Kidney (tissue), 14 donors: ENCODE measurements around the gene IFNK. TPM values are rescaled to one million over a fixed set of nuclear protein-coding genes. Genes with fewer than 3 reads are reported as not detected.

Source experiments
- DNase-seq, 5 donors: peaks; one replicate each; pipeline ENCODE4 v3.0.0-alpha.2; 2013 to 2020
- FAIRE-seq: peaks from 2 replicates; lab custom pipeline; 2012; peaks lifted over from hg19 to GRCh38; lab: Jason Lieb, UNC
- H3K27ac ChIP-seq, 2 donors: one replicate each; pipeline ENCODE4 v1.7.0; 2013; ENCODE audit warnings: low read depth in 2 of 2, low read length in 2 of 2, inconsistent platforms in 1 of 2
- H3K27me3 ChIP-seq: one replicate; pipeline ENCODE4 v1.7.1; 2013; ENCODE audit warnings: low read length, inconsistent platforms; ENCODE audit not compliant: control insufficient read depth, insufficient read depth
- H3K36me3 ChIP-seq, 3 donors: one replicate each; pipeline versions ENCODE4 v1.7.0 to v1.7.1; 2013; ENCODE audit warnings: low read length in 3 of 3, control low read depth in 1 of 3, inconsistent platforms in 1 of 3; ENCODE audit not compliant: insufficient read depth in 3 of 3, control insufficient read depth in 2 of 3
- H3K4me1 ChIP-seq, 3 donors: one replicate each; pipeline versions ENCODE4 v1.7.0 to v1.7.1; 2013; ENCODE audit warnings: low read length in 3 of 3, inconsistent platforms in 1 of 3, low read depth in 1 of 3; ENCODE audit not compliant: control insufficient read depth in 2 of 3, insufficient read depth in 2 of 3
- H3K4me3 ChIP-seq, 3 donors: one replicate each; pipeline versions ENCODE4 v1.7.0 to v1.8.1; 2013; ENCODE audit warnings: low read length in 3 of 3, control low read depth in 1 of 3, inconsistent platforms in 1 of 3
- H3K9ac ChIP-seq, 3 donors: one replicate each; pipeline versions ENCODE4 v1.7.0 to v1.7.1; 2013; ENCODE audit warnings: low read length in 3 of 3, control low read depth in 1 of 3, inconsistent platforms in 1 of 3
- H3K9me3 ChIP-seq, 3 donors: one replicate each; pipeline versions ENCODE4 v1.7.0 to v1.7.1; 2013; ENCODE audit warnings: low read length in 3 of 3, control low read depth in 1 of 3, inconsistent platforms in 1 of 3; ENCODE audit not compliant: control insufficient read depth in 2 of 3, insufficient read depth in 1 of 3
- CTCF ChIP-seq: IDR thresholded peaks from 3 replicates; pipeline ENCODE4 v1.5.1; 2012; ENCODE audit warnings: mild to moderate bottlenecking, moderate library complexity, borderline replicate concordance; ENCODE audit not compliant: insufficient read depth; ENCODE audit errors: extremely low read depth
- intact Hi-C: fragments of 100-400 bp; cut with DNase I; formaldehyde crosslinking; loops from one replicate; pipeline ENCODE4 v1.11.1; 2022
- polyA plus RNA-seq: library from polyadenylated mRNA; stranded (reverse); fragments of 350-450 nt; fragmentation: Illumina TruSeq; extraction: RNeasy Lipid Tissue Mini Kit (QIAGEN cat#74804); gene quantifications from one replicate; pipeline ENCODE4 v1.2.3, GENCODE V29; 2014; ENCODE audit warnings: low read depth, low replicate concordance; ENCODE audit not compliant: insufficient read depth
- total RNA-seq: library from RNA; stranded (reverse); fragmentation: NEBNext Ultra II Directional; extraction: Animal tissue kit (Norgen Biotek cat#: 25700); gene quantifications from one replicate; pipeline ENCODE4 v1.2.1, GENCODE V29; 2021
- donor health status: control.
- donor health status: control.
- donor health status: control.
- donor health status: control.
- donor health status: control.
- donor health status: DM: yes; HTN: yes; CAD: no.
- donor health status: Normal renal cell carcinoma (clear cell type).

IFNK gene
- total and polyA plus RNA-seq, 2 donors from 2014 or later: not detected

DNA sequence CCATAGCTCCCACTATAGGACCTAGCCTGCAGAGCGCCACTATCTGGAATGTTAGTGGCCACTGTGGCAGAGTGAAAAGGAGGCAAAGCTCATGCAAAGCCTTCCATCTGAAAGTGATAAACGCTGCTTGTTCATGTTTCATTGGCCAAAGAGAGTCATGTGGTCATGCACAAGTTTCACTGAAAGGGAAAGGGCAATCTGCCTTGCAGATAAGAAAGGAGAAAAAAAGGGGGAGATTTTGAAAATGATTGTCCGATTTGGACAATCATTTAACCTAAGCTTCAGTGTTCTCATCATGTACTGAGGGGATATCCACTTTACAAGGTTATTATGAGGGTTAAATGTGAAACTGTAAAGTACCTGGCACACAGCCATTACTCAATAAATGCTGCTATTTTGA lies 14.6 kb downstream of the IFNK start:
- no peaks in the 10 kb centered on the region for H3K27me3 ChIP-seq
- TF ChIP-seq CTCF: no peak
- intact Hi-C loops: no loop called here
- H3K27ac ChIP-seq: peak overlapping the region; percentile 35 to 66
- peaks cover 0 to 2% (median 2%) of the 10 kb centered on the region in 3 donors for H3K36me3 ChIP-seq
- peak overlapping the region in 1 of 3 donors; percentile 7 for H3K9ac ChIP-seq
- H3K9me3 ChIP-seq: no peaks in the 10 kb centered on the region
- FAIRE-seq (no peak), DNase-seq (peak in 3 of 5 donors; percentile 21 to 69 (median 53))
- H3K4me1 ChIP-seq: peaks cover 5 to 25% (median 18%) of the 10 kb centered on the region in 3 donors
- H3K4me3 ChIP-seq: peak overlapping the region in 2 of 3 donors; percentile 32 to 33

DNA sequence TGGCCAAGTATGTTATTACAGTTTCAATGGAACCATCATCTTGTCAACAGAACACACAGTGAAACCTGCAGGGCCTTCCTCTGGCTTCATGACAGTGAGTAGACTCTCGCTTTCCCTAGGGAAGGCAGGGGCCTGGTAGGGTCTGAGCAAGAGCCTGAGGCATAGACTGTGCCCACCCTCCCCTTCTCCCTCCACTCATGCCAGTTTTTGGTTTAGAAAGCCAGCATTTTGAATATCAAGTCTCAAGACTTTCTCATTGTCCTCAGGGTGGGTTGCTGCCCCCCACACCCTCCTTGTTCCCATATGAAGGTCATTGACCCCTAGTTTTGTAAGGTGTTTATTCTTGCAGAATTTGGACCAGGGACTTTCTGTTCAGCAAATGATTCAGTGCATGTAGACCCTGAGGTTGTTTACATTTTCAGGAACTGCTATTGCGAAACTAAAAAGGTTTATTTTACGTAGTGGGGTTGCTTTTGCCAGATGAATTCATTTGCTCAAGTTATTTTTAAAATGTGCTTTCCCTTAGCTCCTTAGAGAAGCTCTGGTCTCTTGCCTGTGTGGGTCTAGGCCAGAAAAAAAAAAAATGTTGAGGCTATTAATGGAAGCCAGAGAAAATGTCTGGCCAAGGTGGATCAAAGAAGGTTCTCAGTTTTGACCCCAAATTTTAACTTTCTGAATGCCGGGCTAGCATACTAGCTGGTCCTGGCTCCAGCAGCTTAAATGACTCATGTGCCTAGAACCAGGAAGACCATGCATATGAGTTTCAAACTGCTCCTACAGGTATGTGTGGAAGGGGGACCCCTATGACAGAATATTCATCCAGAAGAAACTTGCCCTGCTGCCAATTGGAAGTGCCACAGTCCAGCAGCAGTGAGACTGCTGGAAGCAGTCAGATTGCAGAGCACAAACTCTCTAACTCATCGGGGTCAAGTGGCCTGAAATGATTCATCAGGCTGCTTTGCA lies 15.7 kb downstream of the IFNK start:
- no peak overlapping the region for H3K9ac ChIP-seq

DNA sequence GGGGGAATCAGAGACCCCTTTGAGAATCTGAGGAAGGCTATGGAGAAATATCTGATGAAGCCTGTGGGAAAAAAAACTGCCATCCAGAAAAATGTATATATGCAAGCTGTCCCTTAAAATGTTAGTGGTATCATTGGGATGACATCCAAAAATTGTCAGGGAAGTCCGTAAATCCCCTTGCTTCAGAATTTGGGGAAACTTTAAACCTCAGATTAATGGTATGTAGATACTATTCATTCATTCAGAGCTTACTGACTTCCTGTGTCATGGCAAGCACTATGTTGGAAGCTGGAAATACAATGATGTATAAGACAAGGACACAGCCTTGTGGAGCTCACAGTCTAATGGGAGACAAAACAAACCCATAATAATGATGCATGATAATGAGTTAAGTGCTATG lies 16.4 kb downstream of the IFNK start:
- Histone ChIP-seq H3K27ac (peak overlapping the region in 1 of 2 donors; percentile 22), H3K27me3 (no peaks in the 10 kb centered on the region), H3K4me3 (no peak overlapping the region), H3K36me3 (peaks cover 0 to 5% (median 2%) of the 10 kb centered on the region in 3 donors), H3K9me3 (no peaks in the 10 kb centered on the region), H3K9ac (no peak overlapping the region), H3K4me1 (peaks cover 0 to 23% (median 18%) of the 10 kb centered on the region in 3 donors)
- no peak for TF ChIP-seq CTCF
- FAIRE-seq (no peak), DNase-seq (no peak)
- intact Hi-C loops: no loop called here

More for the DNA sequence above, 15.7 kb downstream of the IFNK start:
- H3K27ac ChIP-seq: peak overlapping the region; percentile 35 to 77
- H3K4me1 ChIP-seq: peaks cover 0 to 23% (median 18%) of the 10 kb centered on the region in 3 donors
- H3K9me3 ChIP-seq: no peaks in the 10 kb centered on the region
- DNase-seq (peak in 1 of 5 donors; percentile 49), FAIRE-seq (no peak)
- TF ChIP-seq CTCF: no peak
- intact Hi-C loops: no loop called here
- no peaks in the 10 kb centered on the region for H3K27me3 ChIP-seq
- H3K36me3 ChIP-seq: peaks cover 0 to 2% (median 2%) of the 10 kb centered on the region in 3 donors
- no peak overlapping the region for H3K4me3 ChIP-seq
